IPS-18c (cell line): ENCODE data around the gene IDS.

Experiments used
- H3K4me3 ChIP-seq: 2 replicates; pipeline ENCODE4 v1.7.0; 2013; ENCODE audit warnings: low read depth, mild to moderate bottlenecking, low read length, moderate library complexity; ENCODE audit not compliant: insufficient read depth
- H3K9me3 ChIP-seq: one replicate; pipeline ENCODE4 v1.6.1; 2013; ENCODE audit warnings: mild to moderate bottlenecking, low read length, moderate library complexity; ENCODE audit not compliant: control insufficient read depth, insufficient read depth

IDS gene

GRCh38 chrX:149433451-149433850, 71.7 kb downstream of the IDS start:
- Histone ChIP-seq H3K9me3 (peaks cover 2% of the 10 kb centered on the region), H3K4me3 (no peak overlapping the region)

GRCh38 chrX:149433051-149433450, 72.1 kb downstream of the IDS start:
- Histone ChIP-seq H3K9me3 (peaks cover 2% of the 10 kb centered on the region), H3K4me3 (no peak overlapping the region)
